HG02798 (cell line): Measurements from ENCODE around the gene MTUS2.

Experiments
- ATAC-seq: cut with Tn5 transposase; IDR thresholded peaks from one replicate; pipeline ENCODE4 v1.9.1; 2021; ENCODE audit warnings: mild to moderate bottlenecking; ENCODE audit not compliant: unreplicated experiment, poor library complexity

MTUS2 gene

GRCh38 chr13:29548722-29549121, 728.6 kb downstream of the MTUS2 start:
- no peak for ATAC-seq

- ATAC-seq, result no peak
These were observed 730.4 kb downstream of the MTUS2 start for GRCh38 chr13:29550430-29550988.

GRCh38 chr13:29551214-29551613, 731.1 kb downstream of the MTUS2 start:
- ATAC-seq, result no peak
